CD14-positive monocyte (primary cell): ENCODE data around the gene CLEC4D. TPM values are rescaled to one million over a fixed set of nuclear protein-coding genes. Genes with fewer than 3 reads are reported as not detected.

Source experiments
- DNase-seq, 3 donors: peaks; one replicate each; pipeline ENCODE4 v3.0.0-alpha.2; 2011 to 2022
- H2AFZ ChIP-seq: 2 replicates; pipeline ENCODE4 v1.6.0; 2012; ENCODE audit warnings: mild to moderate bottlenecking, low read depth, low read length, inconsistent platforms; ENCODE audit not compliant: insufficient read depth, poor library complexity, severe bottlenecking
- H3K27ac ChIP-seq, 2 donors: 1 replicate in 1 of 2; 2 replicates in 1 of 2; pipeline ENCODE4 v1.5.1; 2012 to 2013; ENCODE audit warnings: low read length in 2 of 2, control low read depth in 1 of 2, inconsistent platforms in 1 of 2, low read depth in 1 of 2, mild to moderate bottlenecking in 1 of 2
- H3K27me3 ChIP-seq, 2 donors: one replicate each; pipeline versions ENCODE4 v1.6.0 to v1.6.1; 2011 to 2013; ENCODE audit warnings: low read length in 2 of 2; ENCODE audit not compliant: control insufficient read depth in 2 of 2, insufficient read depth in 2 of 2
- H3K36me3 ChIP-seq, 2 donors: replicated peaks in 1 of 2; 1 replicate in 1 of 2; 2 replicates in 1 of 2; pipeline versions ENCODE4 v1.5.1 to v1.6.1; 2012 to 2013; ENCODE audit warnings: low read length in 2 of 2, control low read depth in 1 of 2, inconsistent platforms in 1 of 2, mild to moderate bottlenecking in 1 of 2; ENCODE audit not compliant: insufficient read depth in 2 of 2, control insufficient read depth in 1 of 2
- H3K4me1 ChIP-seq, 2 donors: 1 replicate in 1 of 2; 2 replicates in 1 of 2; pipeline versions ENCODE4 v1.5.1 to v1.6.1; 2012 to 2013; ENCODE audit warnings: low read length in 2 of 2, control low read depth in 1 of 2, inconsistent platforms in 1 of 2, mild to moderate bottlenecking in 1 of 2, moderate library complexity in 1 of 2; ENCODE audit not compliant: insufficient read depth in 2 of 2, control insufficient read depth in 1 of 2
- H3K4me2 ChIP-seq: replicated peaks from 2 replicates; pipeline ENCODE3; 2012; ENCODE audit warnings: low read length, moderate library complexity, mild to moderate bottlenecking; ENCODE audit not compliant: poor library complexity, severe bottlenecking; ENCODE audit errors: extremely low read depth
- H3K4me3 ChIP-seq, 3 experiments: fragments of 200-600 bp in 1 of 3; sonication (generic) in 1 of 3; replicated peaks in 1 of 3; 1 replicate in 2 of 3; 2 replicates in 1 of 3; pipeline ENCODE4 v1.5.1; 2011 to 2013; ENCODE audit warnings: low read length in 3 of 3, mild to moderate bottlenecking in 3 of 3, control low read depth in 2 of 3, low read depth in 2 of 3, inconsistent platforms in 1 of 3, moderate library complexity in 1 of 3
- H3K79me2 ChIP-seq: 2 replicates; pipeline ENCODE4 v1.6.0; 2012; ENCODE audit warnings: mild to moderate bottlenecking, control low read depth, inconsistent platforms, low read length, moderate library complexity; ENCODE audit not compliant: insufficient read depth
- H3K9ac ChIP-seq: 2 replicates; pipeline ENCODE4 v1.6.0; 2017; ENCODE audit warnings: low read length, mild to moderate bottlenecking; ENCODE audit not compliant: insufficient read depth, poor library complexity, severe bottlenecking
- H3K9me3 ChIP-seq, 2 donors: replicated peaks in 1 of 2; 1 replicate in 1 of 2; 2 replicates in 1 of 2; pipeline versions ENCODE4 v1.5.1 to v1.6.1; 2012 to 2013; ENCODE audit warnings: low read length in 2 of 2, control low read depth in 1 of 2; ENCODE audit not compliant: control insufficient read depth in 1 of 2, insufficient read depth in 1 of 2
- H4K20me1 ChIP-seq: 2 replicates; pipeline ENCODE4 v1.6.0; 2012; ENCODE audit warnings: mild to moderate bottlenecking, low read length, control low read depth, moderate library complexity; ENCODE audit not compliant: insufficient read depth
- H3K27ac Mint-ChIP-seq, 7 donors: one replicate each; pipeline ENCODE4 v1.8.0; 2020; ENCODE audit warnings: mild to moderate bottlenecking in 7 of 7, mixed read lengths in 7 of 7, moderate library complexity in 6 of 7, inconsistent platforms in 2 of 7
- H3K27me3 Mint-ChIP-seq, 3 donors: one replicate each; pipeline ENCODE4 v1.8.0; 2021 to 2022; ENCODE audit warnings: low read depth in 3 of 3, mild to moderate bottlenecking in 3 of 3, mixed read lengths in 3 of 3, moderate library complexity in 3 of 3, inconsistent platforms in 1 of 3
- H3K36me3 Mint-ChIP-seq, 2 donors: one replicate each; pipeline ENCODE4 v1.8.0; 2020; ENCODE audit warnings: mixed read lengths in 2 of 2, inconsistent platforms in 1 of 2, mild to moderate bottlenecking in 1 of 2
- H3K4me1 Mint-ChIP-seq: one replicate; pipeline ENCODE4 v1.8.0; 2020; ENCODE audit warnings: mild to moderate bottlenecking, mixed read lengths
- H3K4me3 Mint-ChIP-seq, 2 donors: one replicate each; pipeline ENCODE4 v1.8.0; 2020; ENCODE audit warnings: mild to moderate bottlenecking in 2 of 2, mixed read lengths in 2 of 2, moderate library complexity in 1 of 2
- H3K9me3 Mint-ChIP-seq, 7 donors: one replicate each; pipeline ENCODE4 v1.8.0; 2020 to 2022; ENCODE audit warnings: mixed read lengths in 7 of 7, mild to moderate bottlenecking in 6 of 7, moderate library complexity in 6 of 7, inconsistent platforms in 2 of 7
- CTCF ChIP-seq: fragments of 200-600 bp; IDR thresholded peaks from one replicate; pipeline ENCODE4 v1.8.0; 2022; ENCODE audit warnings: antibody characterized with exemption, mild to moderate bottlenecking
- intact Hi-C, 2 donors: fragments of 100-400 bp; cut with micrococcal nuclease; formaldehyde crosslinking; loops; one replicate each; pipeline versions ENCODE4 v1.15.0 to v1.15.1; 2023
- polyA plus RNA-seq, 3 donors: library from polyadenylated mRNA; depleted of rRNA in 1 of 3; unstranded in 2 of 3; stranded (reverse) in 1 of 3; fragments of 300-500 nt in 2 of 3; fragments of >200 nt in 1 of 3; fragmentation: Illumina TruSeq in 2 of 3; gene quantifications; 1 replicate in 2 of 3; 2 replicates in 1 of 3; pipeline ENCODE4 v1.2.3, GENCODE V29; 2012 to 2021
- small RNA-seq: library from RNA; depleted of rRNA; stranded (forward); fragments of <200 nt; gene quantifications from one replicate; pipeline ENCODE3, GENCODE V24; 2012; ENCODE audit warnings: low read depth; ENCODE audit not compliant: insufficient read length

Gene CLEC4D
- polyA plus RNA-seq, 3 donors: 15.6 to 56.2 (median 35.4) TPM

DNA sequence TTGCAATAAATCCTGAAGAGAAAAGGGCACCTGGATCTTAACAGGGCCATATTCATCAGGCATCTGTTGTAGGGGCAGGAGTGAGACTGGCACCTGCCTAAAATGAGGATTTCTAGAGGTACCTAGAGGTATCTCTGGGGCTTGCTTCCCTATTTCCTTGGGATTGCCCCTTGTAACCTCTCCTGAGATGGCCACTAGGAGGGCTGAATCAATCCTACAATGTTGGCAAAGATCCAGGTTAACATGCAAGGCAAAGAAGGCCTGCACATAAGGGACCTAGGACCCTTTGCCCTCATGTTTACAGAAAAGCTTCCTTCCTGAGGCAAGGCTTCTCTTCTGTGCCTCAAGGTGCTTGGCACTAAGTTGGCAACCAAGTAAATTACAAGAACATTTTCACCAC, 53.2 kb downstream of the CLEC4D start:
- H3K27me3 Mint-ChIP-seq: no peaks in the 10 kb centered on the region
- TF ChIP-seq CTCF: no peak

More for the DNA sequence above, 53.2 kb downstream of the CLEC4D start:
- H3K9ac ChIP-seq: peak overlapping the region; percentile 29
- peak; percentile 50 to 81 (median 58) for DNase-seq
- H3K4me1 ChIP-seq: peaks cover 40 to 58% of the 10 kb centered on the region in 2 donors
- H3K36me3 ChIP-seq: no peaks in the 10 kb centered on the region
- no peaks in the 10 kb centered on the region for H3K79me2 ChIP-seq
- H3K27ac ChIP-seq: peak overlapping the region; percentile 76 to 86
- no peaks in the 10 kb centered on the region for H4K20me1 ChIP-seq
- H3K4me2 ChIP-seq: peak overlapping the region; percentile 69
- Mint-ChIP-seq H3K36me3 (peaks cover 0 to 2% of the 10 kb centered on the region in 2 donors), H3K9me3 (peaks cover 6 to 22% (median 10%) of the 10 kb centered on the region in 7 donors), H3K27ac (peak overlapping the region; percentile 88 to 99 (median 98)), H3K4me1 (peaks cover 40% of the 10 kb centered on the region), H3K4me3 (peak overlapping the region; percentile 35 to 82)
- peak overlapping the region; percentile 15 for H2AFZ ChIP-seq
- H3K27me3 ChIP-seq: no peaks in the 10 kb centered on the region
- intact Hi-C loops: no loop called here
- peaks cover 6 to 19% of the 10 kb centered on the region in 2 donors for H3K9me3 ChIP-seq
- H3K4me3 ChIP-seq: peak overlapping the region in 2 of 3 experiments; percentile 37 to 64

Small RNA genes within 50 kb of the gene (small RNA-seq; reads per million reads assigned to genes)
- gene RNU6-275P: not detected

Other genes with a start within 250 kb of the CLEC4D start
- gene CLEC6A, start 57.5 kb upstream of the CLEC4D start, polyA plus RNA-seq: 1 to 10 TPM; 3.2 to 6.3 (median 3.4) TPM
- gene CLEC4E, start 27.4 kb downstream of the CLEC4D start, polyA plus RNA-seq: 100 to 1,000 TPM in 2 of 3 donors, 10 to 100 TPM in 1; 50.8 to 218 (median 126) TPM
- gene AICDA, start 99.4 kb downstream of the CLEC4D start, polyA plus RNA-seq: under 1 TPM in 2 of 3 donors, not detected in 1; 0.13 to 0.15 TPM
- gene MFAP5, start 149.3 kb downstream of the CLEC4D start, polyA plus RNA-seq: not detected
- 1 to 10 TPM; 1.0 to 6.6 (median 1.2) TPM for gene RIMKLB, start 184.5 kb downstream of the CLEC4D start, polyA plus RNA-seq